ENCODE data around the gene KRT3. TPM values are rescaled to one million over a fixed set of nuclear protein-coding genes. Genes with fewer than 3 reads are reported as not detected.

KRT3 gene
- total and polyA plus RNA-seq, 10 of the 15 experiments (the other 5 are each of a cell fraction or from before 2014, with no cell fraction given), result not detected

- Histone ChIP-seq H3K4me2 (ENCODE audit: control insufficient read depth, insufficient read depth) (no peak overlapping the region), H3K36me3 (ENCODE audit: control insufficient read depth in 2 of 2, insufficient read depth in 2 of 2, low read length in 1 of 2) (no peaks in the 10 kb centered on the region), H3K27ac (ENCODE audit: control insufficient read depth, insufficient read depth) (no peak overlapping the region), H4K20me1 (ENCODE audit: control insufficient read depth, insufficient read depth) (no peaks in the 10 kb centered on the region), H3K4me1 (ENCODE audit: control insufficient read depth, insufficient read depth, low read length) (no peaks in the 10 kb centered on the region), H3K79me2 (ENCODE audit: control insufficient read depth, insufficient read depth, low read length) (no peaks in the 10 kb centered on the region), H3K27me3 (replicated peaks in 1 of 2; ENCODE audit: control insufficient read depth in 2 of 2, insufficient read depth in 2 of 2, low read length in 1 of 2) (peaks cover 0 to 5% of the 10 kb centered on the region in 2 experiments; a peak in 1 of 4 replicates), H2AFZ (ENCODE audit: control insufficient read depth, low read depth, low read length) (no peak overlapping the region), H3K9me3 (replicated peaks; ENCODE audit: control insufficient read depth, insufficient read depth, low read length) (no peaks in the 10 kb centered on the region), H3K9ac (ENCODE audit: control insufficient read depth, insufficient read depth, low read length) (no peak overlapping the region), H3K4me3 (no peak overlapping the region)
- no peak for FAIRE-seq
- POLR2A ChIA-PET, result no interaction called here
- intact Hi-C loops (cut with micrococcal nuclease; ENCODE audit: unreplicated experiment) (no loop called here), in situ Hi-C loops (cut with MboI) (no loop called here)
- BruUV-seq (replicated peaks), result no TSS peak
- ATAC-seq, result no peak
- RAD21 ChIA-PET (ENCODE audit: unreplicated experiment), result no interaction called here
- CTCF ChIA-PET, result no interaction called here
- DNase-seq (ENCODE audit: low read depth, low spot score), result no peak
- WGBS (ENCODE audit: insufficient coverage, insufficient replicate concordance, low lambda C conversion rate, missing lambda C conversion rate), result 50% methylated on average over 3 of the region's 3 CpGs
- SMC1A ChIA-PET (ENCODE audit: uncharacterized antibody, unreplicated experiment), result no interaction called here
- TF ChIP-seq MTA3 (IDR thresholded peaks at IDR 0.05; ENCODE audit: borderline replicate concordance, low read length) (no peak), ZBED1 (IDR thresholded peaks at IDR 0.05; ENCODE audit: borderline replicate concordance) (no peak), ZNF24 (IDR thresholded peaks at IDR 0.05) (no peak), MAX (IDR thresholded peaks at IDR 0.05; ENCODE audit: low read depth, low read length) (no peak), BCLAF1 (IDR thresholded peaks at IDR 0.05) (no peak), TAF1 (IDR thresholded peaks at IDR 0.05; ENCODE audit: borderline replicate concordance, low read depth, low read length) (no peak), NR2F1 (conservative IDR thresholded peaks at IDR 0.05) (no peak), RFX5 (IDR thresholded peaks at IDR 0.05; ENCODE audit: low read depth, low read length) (no peak), CBX5 (IDR thresholded peaks at IDR 0.05; ENCODE audit: low read depth) (no peak), KAT2A (conservative IDR thresholded peaks at IDR 0.05; ENCODE audit: control insufficient read depth, low read depth, low read length) (no peak), HDGF (IDR thresholded peaks at IDR 0.05) (no peak), ZNF592 (IDR thresholded peaks at IDR 0.05) (no peak), ESRRA (IDR thresholded peaks at IDR 0.05; ENCODE audit: low read length) (no peak), IRF3 (IDR thresholded peaks at IDR 0.05) (no peak), ZNF384 (IDR thresholded peaks at IDR 0.05; ENCODE audit: borderline replicate concordance, low read depth, low read length) (no peak)
- TF ChIP-seq, protein P1, sequence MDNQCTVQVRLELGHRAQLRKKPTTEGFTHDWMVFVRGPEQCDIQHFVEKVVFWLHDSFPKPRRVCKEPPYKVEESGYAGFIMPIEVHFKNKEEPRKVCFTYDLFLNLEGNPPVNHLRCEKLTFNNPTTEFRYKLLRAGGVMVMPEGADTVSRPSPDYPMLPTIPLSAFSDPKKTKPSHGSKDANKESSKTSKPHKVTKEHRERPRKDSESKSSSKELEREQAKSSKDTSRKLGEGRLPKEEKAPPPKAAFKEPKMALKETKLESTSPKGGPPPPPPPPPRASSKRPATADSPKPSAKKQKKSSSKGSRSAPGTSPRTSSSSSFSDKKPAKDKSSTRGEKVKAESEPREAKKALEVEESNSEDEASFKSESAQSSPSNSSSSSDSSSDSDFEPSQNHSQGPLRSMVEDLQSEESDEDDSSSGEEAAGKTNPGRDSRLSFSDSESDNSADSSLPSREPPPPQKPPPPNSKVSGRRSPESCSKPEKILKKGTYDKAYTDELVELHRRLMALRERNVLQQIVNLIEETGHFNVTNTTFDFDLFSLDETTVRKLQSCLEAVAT (IDR thresholded peaks at IDR 0.05), result no peak
These were observed 10.4 kb upstream of the KRT3 start for GRCh38 chr12:52806169-52806811.

Data from GM12878 (cell line).